ENCODE data around the gene TFCP2. TPM values are rescaled to one million over a fixed set of nuclear protein-coding genes. Genes with fewer than 3 reads are reported as not detected.

The TFCP2 gene
- total and polyA plus RNA-seq, 2 of the 13 experiments (the other 11 are each of a cell fraction or from before 2014, with no cell fraction given), result 7.6 to 10.0 TPM

DNA sequence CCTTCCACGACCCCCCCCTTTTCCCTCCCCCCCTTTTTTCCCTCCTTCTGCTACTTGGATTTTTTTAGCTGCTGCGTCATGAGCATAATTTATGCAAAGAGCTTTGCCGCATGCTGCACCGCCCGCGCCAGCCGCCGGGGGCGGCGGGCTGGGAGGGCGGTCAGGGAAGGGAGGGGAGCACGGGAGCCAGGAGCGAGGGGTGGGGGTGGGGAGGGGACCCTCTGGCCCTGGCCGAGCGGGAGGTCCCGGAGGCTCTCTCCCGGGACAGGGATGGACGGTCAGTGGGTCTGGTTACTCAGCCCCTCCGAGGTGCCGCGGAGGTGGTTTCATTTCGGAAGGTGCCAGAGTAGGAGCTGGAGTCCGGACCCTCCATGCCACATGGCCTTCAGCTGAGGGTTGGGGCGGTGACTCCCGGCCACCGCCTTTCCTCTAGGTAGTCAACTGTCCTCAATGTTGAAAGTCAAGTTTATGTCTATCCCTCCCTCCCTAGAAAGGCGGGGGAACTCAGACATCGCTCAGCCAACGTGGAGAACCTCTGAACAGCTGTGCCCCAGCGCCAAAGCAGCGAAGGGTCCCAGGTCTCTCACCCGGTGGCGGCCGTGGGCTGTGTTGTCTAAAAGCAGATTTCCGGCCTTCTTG, 45.2 kb upstream of the TFCP2 start, which contains the start of gene POU6F1 (continued):
- TF ChIP-seq, protein P1, sequence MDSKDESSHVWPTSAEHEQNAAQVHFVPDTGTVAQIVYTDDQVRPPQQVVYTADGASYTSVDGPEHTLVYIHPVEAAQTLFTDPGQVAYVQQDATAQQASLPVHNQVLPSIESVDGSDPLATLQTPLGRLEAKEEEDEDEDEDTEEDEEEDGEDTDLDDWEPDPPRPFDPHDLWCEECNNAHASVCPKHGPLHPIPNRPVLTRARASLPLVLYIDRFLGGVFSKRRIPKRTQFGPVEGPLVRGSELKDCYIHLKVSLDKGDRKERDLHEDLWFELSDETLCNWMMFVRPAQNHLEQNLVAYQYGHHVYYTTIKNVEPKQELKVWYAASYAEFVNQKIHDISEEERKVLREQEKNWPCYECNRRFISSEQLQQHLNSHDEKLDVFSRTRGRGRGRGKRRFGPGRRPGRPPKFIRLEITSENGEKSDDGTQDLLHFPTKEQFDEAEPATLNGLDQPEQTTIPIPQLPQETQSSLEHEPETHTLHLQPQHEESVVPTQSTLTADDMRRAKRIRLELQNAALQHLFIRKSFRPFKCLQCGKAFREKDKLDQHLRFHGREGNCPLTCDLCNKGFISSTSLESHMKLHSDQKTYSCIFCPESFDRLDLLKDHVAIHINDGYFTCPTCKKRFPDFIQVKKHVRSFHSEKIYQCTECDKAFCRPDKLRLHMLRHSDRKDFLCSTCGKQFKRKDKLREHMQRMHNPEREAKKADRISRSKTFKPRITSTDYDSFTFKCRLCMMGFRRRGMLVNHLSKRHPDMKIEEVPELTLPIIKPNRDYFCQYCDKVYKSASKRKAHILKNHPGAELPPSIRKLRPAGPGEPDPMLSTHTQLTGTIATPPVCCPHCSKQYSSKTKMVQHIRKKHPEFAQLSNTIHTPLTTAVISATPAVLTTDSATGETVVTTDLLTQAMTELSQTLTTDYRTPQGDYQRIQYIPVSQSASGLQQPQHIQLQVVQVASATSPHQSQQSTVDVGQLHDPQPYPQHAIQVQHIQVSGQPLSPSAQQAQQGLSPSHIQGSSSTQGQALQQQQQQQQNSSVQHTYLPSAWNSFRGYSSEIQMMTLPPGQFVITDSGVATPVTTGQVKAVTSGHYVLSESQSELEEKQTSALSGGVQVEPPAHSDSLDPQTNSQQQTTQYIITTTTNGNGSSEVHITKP (CRISPR knock-in tag; IDR thresholded peaks at IDR 0.05; ENCODE audit: low read depth), result no peak
- no peak for TF ChIP-seq PTBP1 (IDR thresholded peaks at IDR 0.05; ENCODE audit: low read depth, low read length, poor library complexity, severe bottlenecking)
- 0 out of 2 replicates have a peak, but pooled peaks have one; percentile 31 for TF ChIP-seq KDM3A (CRISPR knock-in tag; IDR thresholded peaks at IDR 0.05; ENCODE audit: low read depth)
- TF ChIP-seq PHF8 (CRISPR knock-in tag; IDR thresholded peaks at IDR 0.05), result peak; percentile 41
- no peak for TF ChIP-seq EEA1 (CRISPR knock-in tag; IDR thresholded peaks at IDR 0.05; ENCODE audit: borderline replicate concordance)
- no peak for TF ChIP-seq PRMT3 (CRISPR knock-in tag; IDR thresholded peaks at IDR 0.05; ENCODE audit: borderline replicate concordance, low read depth)
- TF ChIP-seq ZNF557 (CRISPR knock-in tag; IDR thresholded peaks at IDR 0.05), result no peak
- no peak for TF ChIP-seq TP53 (CRISPR knock-in tag; conservative IDR thresholded peaks at IDR 0.05)
- no peak for TF ChIP-seq ZBTB20 (CRISPR knock-in tag; IDR thresholded peaks at IDR 0.05; ENCODE audit: borderline replicate concordance, low read depth)
- TF ChIP-seq, protein P2, sequence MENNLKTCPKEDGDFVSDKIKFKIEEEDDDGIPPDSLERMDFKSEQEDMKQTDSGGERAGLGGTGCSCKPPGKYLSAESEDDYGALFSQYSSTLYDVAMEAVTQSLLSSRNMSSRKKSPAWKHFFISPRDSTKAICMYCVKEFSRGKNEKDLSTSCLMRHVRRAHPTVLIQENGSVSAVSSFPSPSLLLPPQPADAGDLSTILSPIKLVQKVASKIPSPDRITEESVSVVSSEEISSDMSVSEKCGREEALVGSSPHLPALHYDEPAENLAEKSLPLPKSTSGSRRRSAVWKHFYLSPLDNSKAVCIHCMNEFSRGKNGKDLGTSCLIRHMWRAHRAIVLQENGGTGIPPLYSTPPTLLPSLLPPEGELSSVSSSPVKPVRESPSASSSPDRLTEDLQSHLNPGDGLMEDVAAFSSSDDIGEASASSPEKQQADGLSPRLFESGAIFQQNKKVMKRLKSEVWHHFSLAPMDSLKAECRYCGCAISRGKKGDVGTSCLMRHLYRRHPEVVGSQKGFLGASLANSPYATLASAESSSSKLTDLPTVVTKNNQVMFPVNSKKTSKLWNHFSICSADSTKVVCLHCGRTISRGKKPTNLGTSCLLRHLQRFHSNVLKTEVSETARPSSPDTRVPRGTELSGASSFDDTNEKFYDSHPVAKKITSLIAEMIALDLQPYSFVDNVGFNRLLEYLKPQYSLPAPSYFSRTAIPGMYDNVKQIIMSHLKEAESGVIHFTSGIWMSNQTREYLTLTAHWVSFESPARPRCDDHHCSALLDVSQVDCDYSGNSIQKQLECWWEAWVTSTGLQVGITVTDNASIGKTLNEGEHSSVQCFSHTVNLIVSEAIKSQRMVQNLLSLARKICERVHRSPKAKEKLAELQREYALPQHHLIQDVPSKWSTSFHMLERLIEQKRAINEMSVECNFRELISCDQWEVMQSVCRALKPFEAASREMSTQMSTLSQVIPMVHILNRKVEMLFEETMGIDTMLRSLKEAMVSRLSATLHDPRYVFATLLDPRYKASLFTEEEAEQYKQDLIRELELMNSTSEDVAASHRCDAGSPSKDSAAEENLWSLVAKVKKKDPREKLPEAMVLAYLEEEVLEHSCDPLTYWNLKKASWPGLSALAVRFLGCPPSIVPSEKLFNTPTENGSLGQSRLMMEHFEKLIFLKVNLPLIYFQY (CRISPR knock-in tag; IDR thresholded peaks at IDR 0.05; ENCODE audit: borderline replicate concordance), result 0 out of 2 replicates have a peak, but pooled peaks have one; percentile 32
- TF ChIP-seq, protein P3, sequence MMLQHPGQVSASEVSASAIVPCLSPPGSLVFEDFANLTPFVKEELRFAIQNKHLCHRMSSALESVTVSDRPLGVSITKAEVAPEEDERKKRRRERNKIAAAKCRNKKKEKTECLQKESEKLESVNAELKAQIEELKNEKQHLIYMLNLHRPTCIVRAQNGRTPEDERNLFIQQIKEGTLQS (CRISPR knock-in tag; IDR thresholded peaks at IDR 0.05), result no peak
- no peak for TF ChIP-seq JARID2 (CRISPR knock-in tag; IDR thresholded peaks at IDR 0.05; ENCODE audit: insufficient replicate concordance)
- TF ChIP-seq, protein P4, sequence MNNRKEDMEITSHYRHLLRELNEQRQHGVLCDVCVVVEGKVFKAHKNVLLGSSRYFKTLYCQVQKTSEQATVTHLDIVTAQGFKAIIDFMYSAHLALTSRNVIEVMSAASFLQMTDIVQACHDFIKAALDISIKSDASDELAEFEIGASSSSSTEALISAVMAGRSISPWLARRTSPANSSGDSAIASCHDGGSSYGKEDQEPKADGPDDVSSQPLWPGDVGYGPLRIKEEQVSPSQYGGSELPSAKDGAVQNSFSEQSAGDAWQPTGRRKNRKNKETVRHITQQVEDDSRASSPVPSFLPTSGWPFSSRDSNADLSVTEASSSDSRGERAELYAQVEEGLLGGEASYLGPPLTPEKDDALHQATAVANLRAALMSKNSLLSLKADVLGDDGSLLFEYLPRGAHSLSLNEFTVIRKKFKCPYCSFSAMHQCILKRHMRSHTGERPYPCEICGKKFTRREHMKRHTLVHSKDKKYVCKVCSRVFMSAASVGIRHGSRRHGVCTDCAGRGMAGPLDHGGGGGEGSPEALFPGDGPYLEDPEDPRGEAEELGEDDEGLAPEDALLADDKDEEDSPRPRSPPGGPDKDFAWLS (CRISPR knock-in tag; IDR thresholded peaks at IDR 0.05; ENCODE audit: borderline replicate concordance), result no peak
- TF ChIP-seq ZNF878 (CRISPR knock-in tag; IDR thresholded peaks at IDR 0.05), result no peak
- no peak for TF ChIP-seq ZNF101 (CRISPR knock-in tag; IDR thresholded peaks at IDR 0.05; ENCODE audit: borderline replicate concordance, low read depth)
- TF ChIP-seq ZFP37 (CRISPR knock-in tag; IDR thresholded peaks at IDR 0.05; ENCODE audit: borderline replicate concordance), result no peak
- TF ChIP-seq ZNF44 (CRISPR knock-in tag; IDR thresholded peaks at IDR 0.05), result no peak

Data from HepG2 (cell line).